Prostate gland (tissue), 2 donors: ENCODE results near the gene ARL15. TPM values are rescaled to one million over a fixed set of nuclear protein-coding genes. Genes with fewer than 3 reads are reported as not detected.
A peak's percentile ranks its signal among the peaks of the same experiment; 100 is the strongest.

Experiments used
- DNase-seq: peaks from one replicate; pipeline ENCODE4 v3.0.0-alpha.2; 2019; ENCODE audit warnings: low spot score
- H3K27ac ChIP-seq, 2 donors: fragments of 200-600 bp; sonication (generic); 2 replicates each; pipeline ENCODE4 v1.5.1; 2017 to 2019
- H3K27me3 ChIP-seq: fragments of 200-600 bp; sonication (generic); replicated peaks from 2 replicates; pipeline ENCODE4 v1.5.1; 2019; ENCODE audit not compliant: insufficient read depth
- H3K36me3 ChIP-seq, 2 donors: fragments of 200-600 bp; sonication (generic); 1 replicate in 1 of 2; 2 replicates in 1 of 2; pipeline versions ENCODE4 v1.5.1 to v1.8.1; 2017 to 2019
- H3K4me1 ChIP-seq: fragments of 200-600 bp; sonication (generic); replicated peaks from 2 replicates; pipeline ENCODE4 v1.5.1; 2019
- H3K4me3 ChIP-seq, 2 donors: fragments of 200-600 bp; sonication (generic); 2 replicates each; pipeline ENCODE4 v1.5.1; 2017 to 2019
- H3K9me3 ChIP-seq: fragments of 200-600 bp; sonication (generic); 2 replicates; pipeline ENCODE4 v1.5.1; 2017
- CTCF ChIP-seq, 4 experiments: fragments of 200-600 bp in 2 of 4; fragments of 450-650 bp in 2 of 4; sonication (generic) in 2 of 4; IDR thresholded peaks; 1 replicate in 3 of 4; 2 replicates in 1 of 4; pipeline ENCODE4 v1.5.1; 2016 to 2019; ENCODE audit warnings: antibody characterized with exemption in 4 of 4, mild to moderate bottlenecking in 2 of 4, moderate library complexity in 2 of 4
- POLR2A ChIP-seq: fragments of 450-650 bp; IDR thresholded peaks from one replicate; pipeline ENCODE4 v1.6.1; 2016; ENCODE audit warnings: antibody characterized with exemption, mild to moderate bottlenecking
- POLR2AphosphoS5 ChIP-seq: sonication (generic); formaldehyde crosslinking; IDR thresholded peaks from one replicate; pipeline ENCODE4 v1.6.1; 2017; ENCODE audit warnings: antibody characterized with exemption
- WGBS: methylation state at CpG from one replicate; pipeline ENCODE4 v1.1.5; 2018; 5-methylcytosine and 5-hydroxymethylcytosine counted together
- intact Hi-C: fragments of 100-400 bp; cut with DNase I; formaldehyde crosslinking; loops from one replicate; pipeline ENCODE4 v1.14.2; 2022
- total RNA-seq, 2 donors: library from RNA; depleted of rRNA; stranded (reverse); fragments of >200 nt; gene quantifications; one replicate each; pipeline ENCODE4 v1.1.0, GENCODE V29; 2016

The ARL15 gene
- total RNA-seq, 2 donors from 2014 or later = 16.1 to 38.4 TPM

GRCh38 chr5:53874409-53874808, 436.0 kb downstream of the ARL15 start:
- intact Hi-C loops = loop anchor here (5.0 kb wide), 1 partner anchor 397 kb away; no protein-coding TSS in a partner anchor
- no peaks in the 10 kb centered on the region for H3K4me1 ChIP-seq
- no peak overlapping the region for H3K4me3 ChIP-seq
- no peaks in the 10 kb centered on the region for H3K27me3 ChIP-seq
- 71% methylated on average over 1 of the region's 1 CpG for WGBS
- no peak for DNase-seq
- H3K27ac ChIP-seq = no peak overlapping the region
- H3K9me3 ChIP-seq = no peaks in the 10 kb centered on the region
- TF ChIP-seq POLR2AphosphoS5 = no peak
- no peak for TF ChIP-seq POLR2A
- TF ChIP-seq CTCF (IDR thresholded peaks at IDR 0.05) = no peak
- no peaks in the 10 kb centered on the region for H3K36me3 ChIP-seq

- no peak for DNase-seq
- Histone ChIP-seq H3K36me3 (no peaks in the 10 kb centered on the region), H3K4me1 (no peaks in the 10 kb centered on the region), H3K27me3 (no peaks in the 10 kb centered on the region), H3K4me3 (no peak overlapping the region), H3K9me3 (no peaks in the 10 kb centered on the region), H3K27ac (no peak overlapping the region)
- WGBS = 92% methylated on average over 3 of the region's 3 CpGs
- intact Hi-C loops = loop anchor here (5.0 kb wide), 1 partner anchor 396 kb away; no protein-coding TSS in a partner anchor
- TF ChIP-seq POLR2A (no peak), POLR2AphosphoS5 (no peak), CTCF (IDR thresholded peaks at IDR 0.05) (no peak)
Observed at GRCh38 chr5:53873235-53873634, 437.1 kb downstream of the ARL15 start.

GRCh38 chr5:53871775-53872174, 438.6 kb downstream of the ARL15 start:
- Histone ChIP-seq H3K36me3 (no peaks in the 10 kb centered on the region), H3K4me3 (no peak overlapping the region), H3K27me3 (no peaks in the 10 kb centered on the region), H3K9me3 (no peaks in the 10 kb centered on the region), H3K27ac (no peak overlapping the region), H3K4me1 (no peaks in the 10 kb centered on the region)
- 95% methylated on average over 2 of the region's 2 CpGs for WGBS
- DNase-seq = no peak
- no peak for TF ChIP-seq POLR2A
- intact Hi-C loops = loop anchor here (5.0 kb wide), 1 partner anchor 394 kb away; no protein-coding TSS in a partner anchor

DNA sequence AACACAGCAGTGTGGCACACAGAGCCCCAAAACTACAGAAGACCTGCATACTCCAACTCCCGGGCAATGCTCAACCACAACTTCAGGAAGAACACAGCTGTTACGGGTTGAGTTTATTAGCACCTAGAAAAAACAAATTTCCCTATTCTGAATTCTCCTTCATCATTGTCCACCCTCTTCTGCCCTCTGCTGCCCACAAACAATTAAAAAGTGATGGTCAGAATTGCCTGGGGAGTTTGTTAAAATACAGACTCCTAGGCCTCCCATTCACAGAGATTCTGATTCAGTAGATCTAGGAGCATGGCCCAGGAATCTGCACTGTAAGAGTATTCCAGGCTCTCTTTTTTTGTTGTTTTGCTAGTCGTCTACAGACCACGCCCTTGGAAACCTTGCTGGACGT, 439.3 kb downstream of the ARL15 start:
- Histone ChIP-seq H3K9me3 (no peaks in the 10 kb centered on the region), H3K36me3 (no peaks in the 10 kb centered on the region), H3K27ac (no peak overlapping the region), H3K4me3 (no peak overlapping the region), H3K27me3 (no peaks in the 10 kb centered on the region), H3K4me1 (no peaks in the 10 kb centered on the region)
- no peak for DNase-seq
- intact Hi-C loops = loop anchor here (5.0 kb wide), 1 partner anchor 394 kb away; no protein-coding TSS in a partner anchor
- TF ChIP-seq CTCF (IDR thresholded peaks at IDR 0.05) (peak in 2 of 4 experiments; percentile 18 to 22), POLR2AphosphoS5 (no peak)
- WGBS = 66% methylated on average over 5 of the region's 5 CpGs

DNA sequence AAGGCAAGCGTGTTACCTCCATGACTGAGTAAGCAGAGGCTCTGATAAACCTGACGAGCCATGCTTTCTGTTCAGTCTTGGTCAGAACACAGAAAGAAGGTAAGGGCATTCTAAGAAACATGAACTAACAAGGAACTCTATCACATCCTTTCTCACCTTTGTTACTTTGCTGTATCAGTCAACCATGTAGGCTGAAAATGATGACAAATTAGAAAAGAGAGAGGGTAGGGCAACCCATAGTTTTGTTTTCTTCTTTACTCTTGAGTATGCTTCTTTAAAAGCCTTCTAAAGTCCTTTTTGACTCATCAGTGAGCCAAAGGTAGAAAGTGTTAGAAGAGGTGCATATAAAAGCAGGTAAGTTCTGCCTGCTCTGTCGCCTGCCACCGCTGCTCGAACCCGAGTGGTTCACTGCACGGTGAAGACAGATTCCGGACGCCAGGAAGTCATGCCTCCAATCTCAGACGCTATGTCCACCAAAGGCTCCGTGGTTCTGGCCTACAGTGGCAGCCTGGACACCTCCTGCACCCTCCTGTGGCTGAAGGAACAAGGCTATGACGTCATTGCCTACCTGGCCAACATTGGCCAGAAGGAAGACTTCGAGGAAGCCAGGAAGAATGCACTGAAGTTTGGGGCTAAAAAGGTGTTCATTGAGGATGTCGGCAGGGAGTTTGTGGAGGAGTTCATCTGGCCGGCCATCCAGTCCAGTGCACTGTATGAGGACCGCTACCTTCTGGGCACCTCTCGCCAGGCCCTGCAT, 451.5 kb downstream of the ARL15 start:
- Histone ChIP-seq H3K27me3 (no peaks in the 10 kb centered on the region), H3K4me3 (no peak overlapping the region), H3K36me3 (no peaks in the 10 kb centered on the region), H3K27ac (no peak overlapping the region), H3K4me1 (no peaks in the 10 kb centered on the region), H3K9me3 (no peaks in the 10 kb centered on the region)
- WGBS = 93% methylated on average over 17 of the region's 17 CpGs
- TF ChIP-seq POLR2AphosphoS5 (no peak), POLR2A (no peak), CTCF (IDR thresholded peaks at IDR 0.05) (no peak)
- DNase-seq = no peak
- intact Hi-C loops = no loop called here
